GM19239 (cell line): ENCODE data around the gene TRIM74.
"Not testable (repeated sequence)": the region's sequence is repeated elsewhere in the genome, so short reads cannot be mapped to it uniquely, and the experiment has no call there.

Source experiments
- DNase-seq: peaks from one replicate; pipeline ENCODE4 v3.0.0; 2011; ENCODE audit warnings: low spot score; ENCODE audit not compliant: insufficient read length
- FAIRE-seq: peaks from 2 replicates; lab custom pipeline; 2011; peaks lifted over from hg19 to GRCh38; lab: Jason Lieb, UNC

TRIM74 gene

GRCh38 chr7:72919256-72919775 lies 50.0 kb downstream of the TRIM74 start:
- no peak for FAIRE-seq
- DNase-seq = no peak

GRCh38 chr7:72914756-72915525 lies 54.3 kb downstream of the TRIM74 start:
- FAIRE-seq, DNase-seq: not testable (repeated sequence)

GRCh38 chr7:72913750-72914149 lies 55.5 kb downstream of the TRIM74 start:
- DNase-seq, FAIRE-seq: not testable (repeated sequence)

GRCh38 chr7:72911395-72911794 lies 57.9 kb downstream of the TRIM74 start:
- DNase-seq, FAIRE-seq: not testable (repeated sequence)
